ENCODE results near the gene PPARD.
A peak's percentile ranks its signal among the peaks of the same experiment; 100 is the strongest.

Gene PPARD

DNA sequence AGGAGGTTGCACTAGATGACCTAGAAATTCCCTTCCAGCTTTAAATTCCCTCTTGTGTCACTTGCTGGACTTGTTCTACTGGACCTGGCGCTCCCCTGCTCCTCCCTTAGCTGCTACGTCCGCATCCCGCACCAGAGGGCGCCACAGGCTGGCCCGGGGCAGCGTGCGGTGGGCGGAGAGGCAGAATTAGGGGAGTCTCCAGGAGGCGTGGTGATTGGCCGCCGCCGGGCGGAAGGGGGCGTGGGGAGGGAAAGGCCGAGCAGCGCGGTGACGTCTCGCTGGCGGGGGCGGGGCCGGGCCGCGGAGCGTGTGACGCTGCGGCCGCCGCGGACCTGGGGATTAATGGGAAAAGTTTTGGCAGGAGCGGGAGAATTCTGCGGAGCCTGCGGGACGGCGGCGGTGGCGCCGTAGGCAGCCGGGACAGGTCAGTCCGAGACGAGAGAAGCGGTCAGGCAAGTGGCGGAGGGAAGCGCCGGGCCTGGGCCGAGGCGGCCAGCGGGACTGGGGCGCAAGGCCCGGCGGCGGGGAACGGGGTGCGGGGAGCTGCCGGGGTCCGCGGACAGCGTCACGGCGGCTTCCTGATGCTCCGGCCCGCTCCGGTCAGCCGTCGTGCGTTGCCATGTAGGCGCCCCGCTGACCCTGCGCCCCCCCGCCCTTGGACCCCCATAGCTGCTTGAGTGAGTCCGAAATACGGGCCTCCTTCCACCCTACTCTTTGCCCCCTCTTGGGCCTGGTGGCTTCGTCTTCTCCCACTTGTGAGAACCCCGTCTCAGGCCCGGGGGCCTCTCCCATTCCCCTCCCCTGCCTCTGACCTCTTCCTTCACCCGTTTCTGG lies at the start of gene PPARD:
TSS of gene PPARD (plus strand) at position 301 of the 834 bp plus-strand sequence. CDS start 68,530 bp downstream, outside the sequence.
- Histone ChIP-seq H3K27ac (peak within 1 kb of the TSS; percentile 75 to 96 (median 84)), H3K9me3 (replicated peaks in 1 of 11) (no peaks in the 10 kb centered on the region; a peak in 1 of 22 replicates), H3K27me3 (no peaks in the 10 kb centered on the region; a peak in 1 of 22 replicates)

GRCh38 chr6:35293681-35294080 lies 48.7 kb upstream of the PPARD start:
- H3K9ac ChIP-seq, result peak overlapping the region in 2 of 11 experiments; percentile 22 to 42; a peak in 2 of 22 replicates
- peak overlapping the region in 7 of 11 experiments; percentile 59 to 98 (median 79); a peak in 11 of 22 replicates for H3K4me2 ChIP-seq
- H3K4me3 ChIP-seq, result no peak overlapping the region
- no peaks in the 10 kb centered on the region for H3K27me3 ChIP-seq
- peaks cover 29 to 76% (median 70%) of the 10 kb centered on the region in 10 experiments for H3K4me1 ChIP-seq
- H3K27ac ChIP-seq, result no peak overlapping the region
- H3K9me3 ChIP-seq (replicated peaks in 1 of 11), result no peaks in the 10 kb centered on the region
- H3K36me3 ChIP-seq, result peaks cover 32 to 76% (median 58%) of the 10 kb centered on the region in 11 experiments
- H4K20me1 ChIP-seq, result peaks cover 0 to 33% (median 6%) of the 10 kb centered on the region in 11 experiments; a peak in 6 of 22 replicates
- TF ChIP-seq Cebpa-rat (IDR thresholded peaks at IDR 0.05), result no peak

More for the DNA sequence above, at the start of gene PPARD:
- Histone ChIP-seq H3K4me2 (peak within 1 kb of the TSS; percentile 86 to 99 (median 95)), H3K9ac (peak within 1 kb of the TSS; percentile 85 to 99 (median 91)), H4K20me1 (peaks cover 28 to 50% (median 40%) of the 10 kb centered on the region in 11 experiments; a peak in 21 of 22 replicates), H3K36me3 (peaks cover 22 to 38% (median 29%) of the 10 kb centered on the region in 11 experiments), H3K4me3 (peak within 1 kb of the TSS; percentile 78 to 97 (median 92)), H3K4me1 (peaks cover 45 to 67% (median 61%) of the 10 kb centered on the region in 10 experiments)
- no peak for TF ChIP-seq Cebpa-rat (IDR thresholded peaks at IDR 0.05)

DNA sequence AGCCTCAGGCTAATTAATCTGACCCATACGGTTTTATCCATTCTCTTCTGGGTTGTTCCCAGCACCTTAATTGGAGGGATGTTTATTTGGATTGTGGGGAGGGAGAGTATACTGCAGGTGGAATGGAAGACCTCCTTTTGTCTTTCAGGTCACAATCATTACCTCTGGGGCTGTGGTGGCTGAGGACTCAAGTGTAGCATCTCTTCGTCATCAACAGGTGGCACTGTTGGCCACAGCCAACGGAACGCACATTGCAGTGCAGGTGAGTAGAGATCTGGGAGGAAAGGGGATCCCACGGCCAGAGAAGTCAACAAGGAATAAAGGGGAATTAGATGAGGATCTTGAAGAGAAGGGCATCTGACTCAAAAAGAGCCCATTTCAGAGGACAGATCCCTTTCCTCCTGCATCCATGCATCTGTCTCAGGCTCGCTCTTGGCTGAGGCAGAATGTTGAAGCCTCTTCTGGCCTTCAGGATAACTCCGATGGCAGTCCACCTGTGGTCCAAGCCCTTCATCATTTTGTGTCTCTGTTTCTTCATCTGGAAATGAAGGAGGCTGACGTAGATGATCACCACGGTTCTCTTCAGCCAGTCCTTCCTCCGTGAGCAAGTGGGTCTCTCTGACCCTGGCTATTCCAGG lies 47.9 kb upstream of the PPARD start:
- peaks cover 24 to 69% (median 51%) of the 10 kb centered on the region in 11 experiments for H3K36me3 ChIP-seq
- H3K27me3 ChIP-seq, result no peaks in the 10 kb centered on the region
- H3K9me3 ChIP-seq (replicated peaks in 1 of 11), result no peaks in the 10 kb centered on the region
- peaks cover 0 to 33% (median 6%) of the 10 kb centered on the region in 11 experiments; a peak in 6 of 22 replicates for H4K20me1 ChIP-seq
- TF ChIP-seq Cebpa-rat (IDR thresholded peaks at IDR 0.05), result no peak
- H3K4me3 ChIP-seq, result no peak overlapping the region
- peak overlapping the region in 9 of 11 experiments; percentile 94 to 99 (median 98); a peak in 15 of 22 replicates for H3K4me2 ChIP-seq
- H3K27ac ChIP-seq, result no peak overlapping the region
- peaks cover 36 to 84% (median 78%) of the 10 kb centered on the region in 10 experiments for H3K4me1 ChIP-seq
- peak overlapping the region in 1 of 11 experiments; percentile 90; a peak in 1 of 22 replicates for H3K9ac ChIP-seq

DNA sequence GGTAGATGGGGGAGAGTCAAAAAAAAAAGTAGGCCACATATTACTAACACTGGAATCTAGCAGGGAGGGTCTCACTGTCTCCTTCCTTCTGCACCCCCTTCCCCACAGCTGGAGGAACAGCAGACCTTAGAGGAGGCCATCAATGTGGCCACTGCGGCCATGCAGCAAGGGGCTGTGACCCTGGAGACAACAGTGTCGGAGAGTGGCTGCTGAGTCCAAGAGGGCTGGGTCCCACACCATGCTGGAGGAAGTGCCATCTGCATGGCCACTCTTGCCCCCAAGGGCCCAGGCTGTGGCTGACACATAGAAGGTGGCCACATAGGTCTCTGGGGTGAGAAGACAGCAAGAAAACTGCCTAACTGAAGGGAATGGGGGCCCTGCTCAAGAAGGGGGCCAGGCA lies 47.3 kb upstream of the PPARD start:
- H4K20me1 ChIP-seq, result peaks cover 0 to 30% (median 6%) of the 10 kb centered on the region in 11 experiments; a peak in 6 of 22 replicates
- TF ChIP-seq Cebpa-rat (IDR thresholded peaks at IDR 0.05), result no peak
- no peaks in the 10 kb centered on the region for H3K9me3 ChIP-seq (replicated peaks in 1 of 11)
- peak overlapping the region in 8 of 11 experiments; percentile 30 to 96 (median 92); a peak in 10 of 22 replicates for H3K27ac ChIP-seq
- no peaks in the 10 kb centered on the region for H3K27me3 ChIP-seq
- peak overlapping the region in 1 of 10 experiments; percentile 4; a peak in 1 of 20 replicates for H3K4me3 ChIP-seq
- H3K9ac ChIP-seq, result peak overlapping the region in 8 of 11 experiments; percentile 42 to 92 (median 90); a peak in 12 of 22 replicates
- peaks cover 20 to 62% (median 45%) of the 10 kb centered on the region in 11 experiments for H3K36me3 ChIP-seq
- peak overlapping the region; percentile 11 to 99 (median 97); a peak in 18 of 22 replicates for H3K4me2 ChIP-seq
- H3K4me1 ChIP-seq, result peaks cover 41 to 90% (median 84%) of the 10 kb centered on the region in 10 experiments

GRCh38 chr6:35295521-35296315 lies 46.6 kb upstream of the PPARD start:
- Histone ChIP-seq H3K27ac (peak overlapping the region in 8 of 11 experiments; percentile 30 to 96 (median 92); a peak in 14 of 22 replicates), H3K9me3 (replicated peaks in 1 of 11) (no peaks in the 10 kb centered on the region), H3K36me3 (peaks cover 13 to 58% (median 42%) of the 10 kb centered on the region in 11 experiments), H4K20me1 (peaks cover 0 to 26% (median 6%) of the 10 kb centered on the region in 11 experiments; a peak in 6 of 22 replicates), H3K4me2 (peak overlapping the region; percentile 2 to 99 (median 97); a peak in 19 of 22 replicates), H3K9ac (peak overlapping the region in 9 of 11 experiments; percentile 42 to 92 (median 90); a peak in 15 of 22 replicates), H3K4me3 (peak overlapping the region in 1 of 10 experiments; percentile 4; a peak in 1 of 20 replicates), H3K27me3 (no peaks in the 10 kb centered on the region), H3K4me1 (peaks cover 48 to 96% (median 91%) of the 10 kb centered on the region in 10 experiments)
- no peak for TF ChIP-seq Cebpa-rat (IDR thresholded peaks at IDR 0.05)

DNA sequence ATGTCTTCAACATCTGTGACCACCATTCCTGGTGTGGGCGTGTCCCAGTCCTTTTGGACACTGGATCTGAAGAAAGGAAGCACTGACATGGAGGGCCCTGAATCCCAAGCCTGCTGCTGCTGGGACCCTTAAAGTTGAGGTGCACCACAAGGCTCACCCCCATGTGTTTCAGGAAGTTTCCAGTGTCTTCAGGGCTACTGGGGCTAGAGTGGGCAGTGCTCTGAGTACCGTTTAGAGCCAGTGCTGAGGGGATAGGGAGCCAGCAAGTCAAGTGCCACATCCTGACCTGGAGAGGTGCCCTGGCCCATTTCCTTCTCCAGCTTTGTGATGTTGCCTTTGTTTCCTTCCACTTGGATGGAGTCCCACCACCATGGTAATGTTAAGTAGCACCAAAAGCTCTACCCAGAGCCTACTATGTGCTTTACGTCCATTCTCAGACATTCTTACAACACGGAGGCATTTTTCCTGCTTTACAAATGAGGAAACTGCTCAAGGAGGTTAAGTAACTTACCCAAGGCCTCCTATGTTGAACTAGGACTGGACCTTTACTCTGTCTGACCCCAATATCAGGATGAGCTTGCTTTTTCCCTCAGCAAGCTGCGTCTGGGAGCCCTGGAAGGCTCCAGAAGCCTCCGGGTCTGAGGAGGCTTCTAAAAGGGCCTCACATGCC lies 45.3 kb upstream of the PPARD start:
- H3K27me3 ChIP-seq, result no peaks in the 10 kb centered on the region
- H3K4me1 ChIP-seq, result peaks cover 61 to 100% (median 97%) of the 10 kb centered on the region in 10 experiments
- H3K4me2 ChIP-seq, result peak overlapping the region; percentile 94 to 99 (median 98)
- H3K9me3 ChIP-seq (replicated peaks in 1 of 11), result no peaks in the 10 kb centered on the region
- H3K4me3 ChIP-seq, result peak overlapping the region; percentile 68 to 87 (median 75); a peak in 19 of 20 replicates
- peaks cover 0 to 17% (median 6%) of the 10 kb centered on the region in 11 experiments; a peak in 6 of 22 replicates for H4K20me1 ChIP-seq
- H3K36me3 ChIP-seq, result peaks cover 0 to 47% (median 29%) of the 10 kb centered on the region in 11 experiments; a peak in 16 of 22 replicates
- no peak for TF ChIP-seq Cebpa-rat (IDR thresholded peaks at IDR 0.05)
- H3K27ac ChIP-seq, result peak overlapping the region; percentile 1 to 96 (median 93); a peak in 21 of 22 replicates
- peak overlapping the region; percentile 79 to 92 (median 90); a peak in 21 of 22 replicates for H3K9ac ChIP-seq

Data from BLaER1 treated with 17β-estradiol and CSF1 and Interleukin-3, amounts not matched to agents 10 nM and 100 nM (cell line).